GM18867 (cell line): ENCODE results near the gene FBXW4.
"Not testable (repeated sequence)": the region's sequence is repeated elsewhere in the genome, so short reads cannot be mapped to it uniquely, and the experiment has no call there.

Experiments
- ATAC-seq: cut with Tn5 transposase; IDR thresholded peaks from one replicate; pipeline ENCODE4 v1.9.1; 2021; ENCODE audit warnings: mild to moderate bottlenecking, moderate library complexity; ENCODE audit not compliant: unreplicated experiment

The FBXW4 gene

GRCh38 chr10:101617824-101618568, 77.0 kb downstream of the FBXW4 start:
- ATAC-seq, result no peak

GRCh38 chr10:101617102-101617823, 77.7 kb downstream of the FBXW4 start:
- no peak for ATAC-seq

- no peak for ATAC-seq
These were observed 78.4 kb downstream of the FBXW4 start for GRCh38 chr10:101616415-101617101.

- ATAC-seq, result no peak
These were observed 79.3 kb downstream of the FBXW4 start for GRCh38 chr10:101615525-101616116.

- ATAC-seq, result no peak
These were observed 80.1 kb downstream of the FBXW4 start for GRCh38 chr10:101614663-101615524.

- no peak for ATAC-seq
These were observed 81.3 kb downstream of the FBXW4 start for GRCh38 chr10:101613646-101614045.

GRCh38 chr10:101612872-101613271, 82.1 kb downstream of the FBXW4 start:
- ATAC-seq, result no peak

GRCh38 chr10:101612086-101612485, 82.9 kb downstream of the FBXW4 start:
- ATAC-seq, result no peak

GRCh38 chr10:101611096-101611905, 83.7 kb downstream of the FBXW4 start:
- ATAC-seq, result no peak

- no peak for ATAC-seq
These were observed 85.5 kb downstream of the FBXW4 start for GRCh38 chr10:101609481-101609880.

GRCh38 chr10:101607124-101607523, 87.8 kb downstream of the FBXW4 start:
- ATAC-seq, result no peak

GRCh38 chr10:101602761-101603398, 92.1 kb downstream of the FBXW4 start:
- ATAC-seq, result no peak

- no peak for ATAC-seq
These were observed 93.4 kb downstream of the FBXW4 start for GRCh38 chr10:101601541-101601940.

GRCh38 chr10:101597091-101597900, 97.7 kb downstream of the FBXW4 start:
- ATAC-seq, result no peak

- no peak for ATAC-seq
These were observed 99.2 kb downstream of the FBXW4 start for GRCh38 chr10:101595591-101596433.

GRCh38 chr10:101593331-101593730, 101.6 kb downstream of the FBXW4 start:
- not testable (repeated sequence) for ATAC-seq

GRCh38 chr10:101588879-101589278, 106.1 kb downstream of the FBXW4 start:
- ATAC-seq, result no peak
